GM21515 (cell line): ENCODE results near the gene ELL3.
"Not testable (repeated sequence)": the region's sequence is repeated elsewhere in the genome, so short reads cannot be mapped to it uniquely, and the experiment has no call there.

Experiments
- ATAC-seq: cut with Tn5 transposase; IDR thresholded peaks from one replicate; pipeline ENCODE4 v1.9.1; 2021; ENCODE audit not compliant: unreplicated experiment

ELL3 gene

GRCh38 chr15:43728053-43728725 lies 48.6 kb downstream of the ELL3 start:
- ATAC-seq = not testable (repeated sequence)

- not testable (repeated sequence) for ATAC-seq
Measured at GRCh38 chr15:43726306-43726705, 50.5 kb downstream of the ELL3 start.

- ATAC-seq = no peak
Measured at GRCh38 chr15:43723151-43723550, 53.6 kb downstream of the ELL3 start.
